Measurements from ENCODE around the gene M1AP. TPM values are rescaled to one million over a fixed set of nuclear protein-coding genes. Genes with fewer than 3 reads are reported as not detected.

M1AP gene
- total and polyA plus RNA-seq, 2 of the 4 experiments (the other 2 are of a cell fraction): 0.03 TPM; not detected in 1

GRCh38 chr2:74659462-74659861, 11.3 kb upstream of the M1AP start:
- Histone ChIP-seq H3K4me1 (ENCODE audit: control insufficient read depth, insufficient read depth, low read length) (peaks cover 6% of the 10 kb centered on the region), H2AK9ac (replicated peaks; ENCODE audit: low read depth, low read length, poor library complexity) (no peak overlapping the region), H3K18ac (ENCODE audit: low read depth, low read length) (no peak overlapping the region), H3K23ac (ENCODE audit: low read depth, low read length) (no peak overlapping the region), H3K9me3 (ENCODE audit: control insufficient read depth, insufficient read depth, low read length) (no peaks in the 10 kb centered on the region), H4K5ac (ENCODE audit: low read depth, low read length) (no peak overlapping the region), H3K56ac (ENCODE audit: extremely low read depth, insufficient read depth, low read length) (no peak overlapping the region), H3K36me3 (ENCODE audit: control insufficient read depth, insufficient read depth, low read length) (no peaks in the 10 kb centered on the region), H3K9ac (ENCODE audit: low read depth, low read length) (no peak overlapping the region), H4K91ac (ENCODE audit: insufficient read depth, low read depth, low read length) (no peak overlapping the region), H3K27me3 (ENCODE audit: control insufficient read depth, insufficient read depth, low read length) (no peaks in the 10 kb centered on the region), H3K4ac (ENCODE audit: low read depth, low read length) (no peak overlapping the region), H2BK5ac (ENCODE audit: low read depth, low read length, poor library complexity, severe bottlenecking) (no peak overlapping the region), H3K4me2 (ENCODE audit: low read depth, low read length) (no peak overlapping the region), H3K27ac (ENCODE audit: insufficient read depth, low read length) (no peak overlapping the region), H4K20me1 (ENCODE audit: insufficient read depth, low read length) (no peaks in the 10 kb centered on the region), H2BK15ac (ENCODE audit: low read depth, low read length) (no peak overlapping the region), H2BK120ac (ENCODE audit: low read depth, low read length) (no peak overlapping the region), H3K4me3 (ENCODE audit: insufficient read depth, low read depth, low read length) (no peak overlapping the region), H2BK20ac (ENCODE audit: low read depth, low read length) (no peak overlapping the region), H3K9me1 (ENCODE audit: insufficient read depth, low read length) (peaks cover 6% of the 10 kb centered on the region), H3K79me1 (ENCODE audit: low read depth in 1 of 2, low read length in 2 of 2) (0 out of 4 replicates have a peak, but pooled peaks cover 0 to 5% of the 10 kb centered on the region in 2 experiments), H4K8ac (ENCODE audit: low read depth in 2 of 2, low read length in 2 of 2) (no peak overlapping the region), H2AK5ac (ENCODE audit: low read depth, low read length) (no peak overlapping the region), H2AFZ (replicated peaks; ENCODE audit: low read length, poor library complexity) (no peak overlapping the region), H3K14ac (replicated peaks; ENCODE audit: low read depth, low read length) (no peak overlapping the region)
- TF ChIP-seq NFE2L2 (IDR thresholded peaks at IDR 0.05; ENCODE audit: low read depth, low read length) (no peak), CTCF (conservative IDR thresholded peaks at IDR 0.05; ENCODE audit: low read depth, low read length) (no peak), MAFK (IDR thresholded peaks at IDR 0.05; ENCODE audit: low read depth, low read length) (no peak), USF2 (IDR thresholded peaks at IDR 0.05; ENCODE audit: low read depth, low read length) (no peak), ELK1 (IDR thresholded peaks at IDR 0.05; ENCODE audit: borderline replicate concordance, low read depth, low read length) (no peak)
- no TSS peak for BruUV-seq (replicated peaks)
- no peak for ATAC-seq (ENCODE audit: low read depth)
- dilution Hi-C loops (cut with HindIII; ENCODE audit: low sequenced_read_pairs, unreplicated experiment): no loop called here
- DNase-seq: peak; percentile 5
- ChIA-PET CTCF (no interaction called here), POLR2A (ENCODE audit: unreplicated experiment) (no interaction called here)
- in situ Hi-C loops (cut with MboI; ENCODE audit: low sequenced_read_pairs): no loop called here
- intact Hi-C loops (cut with micrococcal nuclease): no loop called here
- WGBS, 2 experiments (ENCODE audit: extremely low coverage in 2 of 2, insufficient read length in 1 of 2): 80% methylated on average over 1 of the region's 2 CpGs; no CpG with 5 or more reads in 1 of the 2 experiments
